GM10847 (cell line): ENCODE measurements around the gene TRMT61A.

Experiments used
- POLR2A ChIP-seq: IDR thresholded peaks from 2 replicates; pipeline ENCODE4 v1.6.1; 2011; ENCODE audit not compliant: insufficient read length; ENCODE audit errors: extremely low read depth

TRMT61A gene

GRCh38 chr14:103517721-103518421 lies 11.1 kb upstream of the TRMT61A start:
- no peak for TF ChIP-seq POLR2A

DNA sequence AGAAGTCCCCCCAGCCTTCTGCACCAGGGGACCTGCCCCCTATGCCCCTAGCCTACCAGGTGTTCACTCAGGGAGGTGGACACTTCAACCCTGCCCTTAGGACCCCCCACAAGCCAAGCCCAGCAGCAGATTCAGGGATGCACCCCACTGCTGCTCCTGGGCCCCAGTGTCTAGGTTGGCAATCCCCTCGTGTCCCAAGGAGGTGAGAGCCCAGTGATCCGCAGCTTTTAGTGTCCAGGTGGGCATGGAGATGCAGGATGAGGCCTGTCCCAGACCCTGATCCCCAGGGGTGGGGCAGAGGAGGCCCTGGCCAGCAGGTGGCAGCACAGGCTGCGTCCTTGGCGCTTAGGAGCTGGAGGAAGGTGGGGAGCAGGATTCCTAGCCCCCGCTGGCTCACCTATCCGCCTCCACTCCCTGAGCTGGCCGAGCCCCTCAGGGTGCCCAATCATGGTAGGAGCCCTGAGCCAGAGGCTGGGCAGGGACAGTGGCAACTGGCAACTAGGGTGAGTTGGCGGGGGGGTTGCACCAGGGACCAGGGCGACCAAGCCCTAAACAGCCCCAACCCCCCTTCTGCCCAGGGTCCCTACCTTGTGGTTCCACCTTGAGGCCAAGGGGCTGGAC lies 10.5 kb upstream of the TRMT61A start:
- peak; percentile 6 for TF ChIP-seq POLR2A

DNA sequence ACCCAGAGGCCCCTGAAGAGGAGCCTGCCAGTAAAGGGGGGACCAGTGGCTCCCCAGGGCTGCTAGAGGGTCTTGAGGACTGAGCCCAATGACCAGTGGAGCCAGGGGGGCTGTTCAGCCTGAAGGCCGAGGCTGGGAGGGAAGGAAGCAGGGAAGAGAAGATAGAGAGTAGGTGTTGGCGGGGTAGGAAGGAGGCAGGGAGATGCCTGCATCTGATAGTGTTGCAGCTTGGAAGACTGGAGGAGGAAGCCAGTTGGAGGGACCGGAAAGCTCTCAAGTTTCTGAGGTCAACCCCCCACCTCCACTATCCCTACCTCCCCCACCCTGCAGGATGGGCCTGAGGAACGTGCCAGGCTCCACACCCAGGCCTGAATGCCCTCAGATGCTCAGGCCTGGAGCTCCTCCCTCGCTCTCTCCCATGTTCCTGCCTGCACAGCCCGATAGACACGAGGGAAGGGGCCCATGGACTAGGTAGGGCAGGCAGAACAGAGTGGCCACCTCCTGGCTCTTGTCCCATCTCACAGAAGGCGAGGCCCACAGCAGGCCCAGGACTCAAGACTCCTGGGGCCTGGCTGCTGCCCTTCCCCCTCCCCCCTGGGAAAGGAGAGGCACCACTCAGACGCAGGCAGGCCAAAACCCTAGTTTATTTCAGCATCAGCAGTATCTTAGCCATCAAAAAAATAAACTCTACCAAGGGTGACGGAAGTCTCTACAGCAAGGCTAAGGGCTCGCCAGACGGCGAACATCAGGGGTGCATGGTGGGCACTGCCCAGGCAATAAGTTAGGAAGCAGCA lies 9.8 kb upstream of the TRMT61A start:
- no peak for TF ChIP-seq POLR2A

GRCh38 chr14:103519837-103520212 lies 9.2 kb upstream of the TRMT61A start:
- no peak for TF ChIP-seq POLR2A

DNA sequence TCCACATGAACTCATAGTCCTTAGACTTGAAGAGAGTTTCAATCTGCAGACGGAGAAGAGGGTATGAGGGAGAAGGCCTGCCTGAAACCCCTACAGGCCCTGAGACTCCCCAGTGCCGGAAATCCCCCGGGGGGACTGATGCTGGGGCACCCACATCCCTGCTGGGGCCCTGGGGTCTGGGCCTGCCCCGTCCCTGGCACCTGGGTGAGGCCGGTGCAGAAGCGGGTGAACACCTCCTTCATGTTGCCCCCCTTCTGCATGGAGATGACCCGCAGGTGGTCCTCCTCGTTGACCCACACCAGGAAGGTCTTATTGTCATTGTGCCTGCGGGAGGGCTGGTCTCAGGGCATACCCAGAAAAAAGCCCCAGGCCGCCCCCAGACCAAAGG lies 8.7 kb upstream of the TRMT61A start:
- TF ChIP-seq POLR2A, result no peak

GRCh38 chr14:103520657-103521437 lies 8.1 kb upstream of the TRMT61A start:
- no peak for TF ChIP-seq POLR2A

DNA sequence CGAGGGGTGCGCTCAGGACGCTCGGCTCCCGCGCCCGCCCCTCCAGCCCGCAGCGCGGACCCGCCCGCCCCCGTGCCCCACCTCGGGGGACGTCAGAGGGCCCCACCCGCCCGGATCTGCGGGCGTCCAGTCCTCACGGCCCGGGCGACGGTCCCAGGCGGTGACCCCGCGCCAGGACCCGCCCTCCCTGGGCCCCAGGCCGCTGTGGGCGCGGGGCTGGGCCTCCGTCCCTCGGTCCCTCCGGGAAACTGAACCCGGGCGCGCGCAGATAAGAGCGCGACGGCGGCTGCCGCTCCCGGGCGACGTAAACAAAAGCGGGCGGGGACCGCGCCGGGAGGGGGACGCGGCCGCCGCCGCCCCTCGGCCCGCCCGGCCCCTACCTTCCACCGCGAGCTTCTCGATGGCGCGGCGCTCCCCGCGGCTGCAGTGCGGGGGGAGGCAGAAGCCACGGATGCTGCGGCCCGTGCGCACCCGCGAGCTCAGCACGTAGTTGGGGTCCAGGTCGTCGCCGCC lies 7.5 kb upstream of the TRMT61A start:
- no peak for TF ChIP-seq POLR2A

GRCh38 chr14:103521951-103522563 lies 6.9 kb upstream of the TRMT61A start:
- TF ChIP-seq POLR2A, result no peak

DNA sequence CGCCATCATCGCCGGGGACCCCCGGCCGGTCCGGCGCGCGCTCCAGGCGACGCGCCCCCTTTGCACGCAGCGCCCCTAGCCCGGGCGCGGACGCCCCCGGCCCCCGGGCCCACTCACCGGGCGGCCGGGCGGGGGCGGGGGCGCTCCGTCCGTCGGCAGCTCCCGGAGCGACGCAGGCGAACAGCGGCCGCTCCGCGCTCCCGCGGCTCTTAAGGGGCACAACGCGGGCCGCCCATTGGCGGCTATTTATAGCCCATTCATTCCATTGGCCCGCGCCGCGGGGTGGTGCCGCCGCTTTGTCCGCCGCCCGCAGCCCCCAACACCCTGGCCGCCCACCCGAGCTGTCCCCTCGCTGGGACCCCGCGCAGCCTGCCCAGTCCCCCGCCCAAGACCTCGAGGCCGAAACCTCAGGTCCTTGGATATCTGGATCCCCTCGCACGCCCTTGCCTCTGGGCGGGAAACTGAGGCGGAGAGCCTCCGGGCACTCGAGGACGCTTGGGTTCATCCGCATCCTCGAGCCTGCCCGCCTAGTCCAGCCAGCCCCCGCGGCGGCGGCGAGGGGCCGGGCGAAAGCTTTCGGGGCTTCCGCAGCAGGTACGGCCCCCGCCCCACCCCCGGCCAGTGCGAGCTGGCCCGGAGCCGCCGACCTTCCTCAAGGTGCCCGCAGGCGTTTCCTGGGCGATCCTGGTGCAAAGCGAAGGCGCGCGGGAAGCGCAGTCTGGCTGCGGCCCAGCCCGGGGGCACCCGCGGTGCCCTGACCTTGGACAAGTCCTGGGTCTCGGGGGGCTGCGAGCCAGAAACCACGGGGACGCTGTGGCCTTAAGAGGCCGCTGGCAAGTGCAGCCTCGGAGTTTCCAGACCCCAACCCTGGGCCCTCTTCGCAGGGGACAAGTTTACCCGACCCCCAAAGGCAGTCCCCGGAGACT lies 6.1 kb upstream of the TRMT61A start, which contains the start of gene CKB:
TSS of gene CKB (minus strand) at position 182 of the 926 bp plus-strand sequence. CDS start 337 bp downstream, outside the sequence.
- TF ChIP-seq POLR2A, result no peak

DNA sequence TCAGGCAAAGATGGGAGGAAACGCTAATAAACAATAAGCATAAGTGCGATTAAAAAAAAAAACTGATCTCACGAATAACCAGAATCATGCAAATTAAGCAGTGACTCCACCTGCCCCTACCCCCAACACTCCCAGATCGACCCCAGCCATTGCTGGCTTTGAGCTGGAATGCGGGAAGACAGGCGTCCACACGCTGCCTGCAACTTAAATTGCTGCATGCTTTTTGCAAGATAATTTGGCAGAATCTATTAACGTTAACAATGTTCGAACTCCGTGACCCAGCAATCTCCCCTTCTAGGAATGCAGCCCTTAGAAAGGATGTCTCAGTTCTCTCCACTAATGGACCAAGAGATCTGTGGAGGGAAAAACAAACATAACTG lies 5.4 kb upstream of the TRMT61A start:
- no peak for TF ChIP-seq POLR2A

DNA sequence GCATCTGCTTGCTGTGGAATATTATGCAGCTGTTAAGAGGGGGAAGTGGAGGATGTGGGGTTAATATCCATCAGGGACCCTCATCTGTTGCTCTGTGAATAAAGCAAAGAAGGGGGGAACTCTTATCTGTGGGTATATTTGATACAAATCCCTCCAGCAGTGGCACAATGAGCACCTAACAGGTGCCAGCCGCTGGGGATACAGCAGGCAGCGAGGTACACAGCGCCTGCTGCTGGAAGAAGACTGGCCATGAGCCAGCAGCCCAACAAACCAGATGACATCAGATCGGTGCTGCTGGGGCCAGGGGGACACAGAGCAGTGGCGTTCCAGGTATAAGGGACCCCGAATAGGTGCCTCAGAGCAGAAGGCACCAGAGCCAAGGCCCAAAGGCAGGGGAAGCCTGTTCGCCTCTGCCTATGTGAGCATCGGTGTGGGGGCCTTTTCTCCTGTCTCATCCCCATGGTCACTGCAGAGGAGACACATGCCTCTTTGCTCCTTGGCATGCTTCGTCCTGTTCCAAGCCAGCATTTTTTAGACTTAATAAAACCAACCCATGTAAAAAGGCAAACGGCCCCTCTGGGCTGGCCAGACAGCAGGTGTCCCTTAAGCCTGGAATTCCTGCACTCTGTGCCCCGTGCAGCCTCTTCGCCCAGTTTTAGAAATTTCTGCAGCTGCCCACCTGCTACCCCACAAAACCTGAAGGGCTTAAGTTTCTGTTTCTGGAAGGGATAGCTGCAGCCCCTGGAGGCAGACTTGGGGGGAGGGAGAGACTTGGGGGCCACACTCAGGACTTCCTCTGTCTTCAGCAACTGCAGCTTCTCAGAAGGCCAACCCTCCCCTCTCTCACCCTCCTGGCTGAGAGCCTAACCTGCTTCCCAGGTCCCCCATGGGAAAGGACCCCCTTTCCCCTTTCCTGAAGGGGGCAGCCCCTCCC lies 4.7 kb upstream of the TRMT61A start:
- TF ChIP-seq POLR2A, result no peak

DNA sequence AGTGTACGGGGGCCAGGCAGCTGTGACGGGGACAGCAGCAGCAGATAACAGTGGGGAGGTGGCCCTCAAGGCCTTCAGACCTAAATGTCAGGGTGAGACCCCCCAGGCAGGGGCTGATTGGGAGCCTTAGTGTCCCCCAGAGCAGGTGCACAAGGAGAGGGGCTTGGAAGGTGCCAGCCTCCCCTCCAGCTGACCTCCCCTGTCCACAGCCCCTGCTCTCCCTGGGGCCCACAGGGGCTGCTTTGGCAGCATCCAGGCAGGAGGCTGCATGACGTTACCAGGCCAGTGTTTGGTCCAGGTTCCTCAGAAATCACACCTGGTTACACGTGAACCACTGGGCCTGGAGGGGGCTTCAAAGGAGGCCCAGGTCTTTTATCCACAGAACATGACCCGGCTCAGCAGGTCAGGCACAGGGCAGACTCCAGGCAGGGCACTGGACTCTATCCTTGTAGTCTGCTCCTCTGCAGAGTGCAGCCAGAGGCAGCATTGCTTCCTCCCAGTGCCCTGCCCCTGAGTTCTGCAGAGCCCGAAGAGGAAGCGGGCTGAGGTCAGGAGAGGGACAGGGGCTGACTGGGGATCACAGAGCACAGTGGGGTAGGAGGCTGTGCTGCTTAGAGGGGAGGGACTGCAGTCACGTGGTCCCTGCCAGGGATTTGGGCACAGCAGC lies 2.6 kb upstream of the TRMT61A start:
- no peak for TF ChIP-seq POLR2A
